GM19324 (cell line): ENCODE data around the gene SUGCT.

Experiments
- ATAC-seq: cut with Tn5 transposase; IDR thresholded peaks from one replicate; pipeline ENCODE4 v1.9.1; 2021; ENCODE audit warnings: mild to moderate bottlenecking, moderate library complexity; ENCODE audit not compliant: unreplicated experiment, low FRiP score

The SUGCT gene

DNA sequence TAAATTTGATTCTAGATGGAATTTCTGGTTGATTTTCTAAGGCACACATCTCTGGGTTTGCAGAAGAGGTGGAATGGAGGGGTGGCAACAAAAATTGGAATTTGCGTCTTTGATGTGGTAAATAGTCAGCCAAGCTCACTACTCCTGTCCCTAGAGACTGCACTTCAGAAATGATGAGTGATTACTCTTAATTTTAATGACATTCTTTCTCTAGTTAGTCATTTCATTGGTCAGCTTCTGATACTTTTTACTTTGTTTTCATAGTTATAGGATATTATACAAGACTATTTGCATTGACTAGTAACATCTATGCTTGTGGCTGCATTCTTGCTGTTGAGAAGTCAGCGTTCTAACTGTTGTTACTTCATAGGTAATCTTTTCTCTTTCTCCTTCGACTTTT lies 658.3 kb downstream of the SUGCT start:
- ATAC-seq = no peak

GRCh38 chr7:40795607-40796006 lies 660.8 kb downstream of the SUGCT start:
- ATAC-seq = no peak

- no peak for ATAC-seq
Measured at GRCh38 chr7:40796723-40797122, 661.9 kb downstream of the SUGCT start.

- ATAC-seq = no peak
Measured at GRCh38 chr7:40798613-40799012, 663.8 kb downstream of the SUGCT start.

DNA sequence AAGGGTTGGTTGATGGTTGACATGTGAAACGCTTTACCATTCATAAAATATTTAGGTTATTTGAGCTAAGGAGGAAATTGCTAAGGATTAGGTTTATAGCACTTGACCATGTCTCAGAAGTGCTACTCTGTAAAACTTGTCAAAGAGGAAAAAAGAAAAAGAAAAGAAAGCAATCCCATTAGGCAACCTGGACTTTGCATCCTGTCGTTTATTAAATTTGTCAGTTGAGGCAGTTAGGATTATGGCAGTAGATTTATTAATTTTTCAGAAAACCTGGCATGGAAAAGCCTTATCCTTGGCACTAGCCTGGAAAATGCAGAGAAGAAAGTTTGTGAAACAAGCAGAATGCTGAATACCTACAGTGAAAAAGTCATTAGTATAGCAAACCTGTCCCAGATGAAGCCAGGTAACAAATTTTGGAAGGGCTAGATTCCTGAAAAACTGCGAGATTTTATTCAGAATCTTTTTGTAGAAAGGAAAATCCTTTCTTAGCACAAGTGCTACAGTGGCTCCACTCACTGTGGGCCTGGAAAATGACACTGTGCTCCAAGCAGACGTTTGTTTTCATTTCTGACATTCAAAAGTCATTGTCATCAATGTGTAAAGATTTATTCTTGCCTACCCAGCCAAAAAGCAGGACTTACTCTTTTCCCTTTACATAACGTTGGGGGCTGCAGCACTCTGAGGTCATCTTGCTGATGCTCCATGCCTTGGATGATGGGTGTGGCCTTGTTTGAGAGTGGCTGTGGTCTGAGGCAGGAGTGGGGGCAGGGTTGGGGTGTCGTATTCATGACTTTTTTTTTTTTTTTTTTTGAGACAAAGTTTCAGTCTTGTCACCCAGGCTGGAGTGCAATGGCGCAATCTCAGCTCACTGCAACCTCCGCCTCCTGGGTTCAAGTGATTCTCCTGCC lies 664.9 kb downstream of the SUGCT start:
- no peak for ATAC-seq

DNA sequence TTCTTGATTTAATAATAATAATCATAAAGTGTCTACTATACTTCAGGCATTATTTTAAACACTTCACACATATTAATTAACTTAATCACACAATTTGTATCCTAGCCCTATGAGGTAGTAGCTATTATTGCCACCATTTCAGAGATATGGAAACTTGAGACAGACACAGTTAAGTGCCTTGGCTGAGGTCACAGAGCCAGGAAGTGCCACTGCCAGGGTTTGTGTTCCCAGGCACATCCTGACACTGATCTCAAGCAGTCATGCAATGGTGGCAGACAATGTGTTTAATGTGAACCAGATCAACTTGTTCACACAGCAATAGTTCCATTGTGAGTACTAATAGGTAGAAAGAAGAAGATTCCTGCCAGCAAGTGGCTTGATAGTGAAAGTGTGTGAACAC lies 666.0 kb downstream of the SUGCT start:
- no peak for ATAC-seq

GRCh38 chr7:40802497-40802896 lies 667.7 kb downstream of the SUGCT start:
- no peak for ATAC-seq

DNA sequence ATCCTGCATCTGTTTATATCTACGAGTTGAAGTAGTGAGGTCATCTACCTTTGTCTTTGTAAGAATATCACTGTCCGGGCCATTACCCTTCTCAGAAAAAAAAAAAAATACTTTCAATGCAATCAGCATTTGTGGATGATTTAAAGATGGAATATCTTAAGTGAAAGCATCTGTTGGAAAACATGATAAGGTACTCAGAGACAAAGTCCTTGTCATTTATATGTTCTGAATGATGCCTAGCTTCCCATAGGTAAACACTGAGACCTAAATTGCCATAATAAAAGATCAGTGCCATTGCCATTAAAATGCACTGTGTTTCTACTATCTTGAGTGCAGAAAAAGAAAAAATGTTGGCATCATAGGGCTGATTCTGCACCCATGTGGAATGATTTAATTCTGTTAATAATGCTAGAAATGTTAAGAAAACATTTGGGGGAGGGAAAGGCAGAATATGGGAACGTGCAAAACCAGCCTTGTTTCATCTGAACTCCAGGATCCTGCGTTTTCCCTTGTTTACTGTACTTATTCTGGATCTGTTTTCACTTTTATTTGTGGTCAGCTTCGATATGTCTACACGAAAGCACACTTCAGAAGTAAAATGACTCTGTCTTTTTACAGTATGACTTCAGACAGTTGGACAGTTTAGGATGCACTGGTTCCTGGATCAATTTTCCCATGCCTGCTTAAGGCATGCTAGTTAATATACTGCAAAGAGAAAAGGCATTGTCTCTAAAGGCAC lies 669.8 kb downstream of the SUGCT start:
- no peak for ATAC-seq

DNA sequence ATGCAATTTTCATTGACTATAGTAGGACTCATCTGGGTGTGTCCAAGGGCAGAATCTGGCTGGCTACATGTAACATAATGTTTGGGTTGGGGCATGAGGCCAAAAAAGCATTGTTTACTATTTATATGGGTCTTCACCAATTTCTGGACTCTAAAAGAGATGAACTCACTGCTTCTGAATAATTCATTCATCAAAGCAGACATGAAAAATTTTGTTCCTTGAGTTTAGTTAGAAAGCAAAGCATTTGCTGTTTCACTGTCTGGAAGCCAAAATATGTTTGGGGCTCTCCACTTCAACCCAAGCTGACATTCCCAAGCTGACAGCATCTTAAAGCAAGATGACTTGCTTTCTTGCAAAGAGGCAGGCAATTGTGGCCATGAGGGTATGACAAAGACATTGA lies 670.6 kb downstream of the SUGCT start:
- no peak for ATAC-seq

DNA sequence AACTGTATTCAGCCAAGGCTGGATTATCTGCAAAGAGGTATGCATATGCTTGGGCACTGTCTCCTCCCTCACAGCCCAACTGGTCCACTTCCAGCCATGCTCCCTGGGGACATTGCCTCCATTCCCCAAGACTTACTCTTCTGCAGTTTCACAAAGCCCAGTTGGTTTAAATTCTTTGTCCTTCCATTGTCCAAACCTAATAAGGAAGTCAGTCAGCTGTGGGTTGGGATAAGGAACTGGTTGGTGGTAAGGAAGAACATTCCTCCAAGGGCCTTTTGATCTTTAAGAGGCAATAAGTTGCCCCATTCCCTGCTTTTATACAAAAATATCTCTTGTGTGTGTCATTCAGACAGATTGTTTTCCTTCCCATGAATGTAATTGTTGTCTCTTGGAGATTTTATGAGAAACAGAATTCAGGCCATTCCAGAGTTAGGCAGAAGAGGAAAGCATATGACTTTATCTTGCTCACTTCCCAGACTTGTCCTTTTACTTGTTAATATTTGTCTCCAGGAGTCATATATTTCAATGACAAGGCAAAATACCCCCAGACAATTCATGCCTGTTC lies 673.7 kb downstream of the SUGCT start:
- ATAC-seq = no peak

GRCh38 chr7:40810274-40810673 lies 675.5 kb downstream of the SUGCT start:
- ATAC-seq = no peak

DNA sequence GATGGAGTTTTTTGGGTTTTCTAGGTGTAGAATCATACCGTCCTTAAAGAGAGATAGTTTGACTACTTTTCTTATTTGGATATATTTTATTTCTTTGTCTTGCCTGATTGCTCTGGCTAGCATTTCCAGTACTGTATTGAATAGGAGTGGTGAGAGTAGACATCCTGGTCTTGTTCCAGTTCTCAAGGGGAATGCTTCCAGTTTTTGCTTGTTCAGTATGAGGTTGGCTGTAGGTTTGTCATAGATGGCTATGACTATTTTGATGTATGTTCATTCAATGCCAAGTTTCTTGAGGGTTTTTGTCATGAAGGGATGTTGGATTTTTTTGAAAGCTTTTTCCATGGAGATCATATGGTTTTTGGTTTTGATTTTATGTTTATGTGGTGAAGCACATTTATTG lies 676.9 kb downstream of the SUGCT start:
- no peak for ATAC-seq

DNA sequence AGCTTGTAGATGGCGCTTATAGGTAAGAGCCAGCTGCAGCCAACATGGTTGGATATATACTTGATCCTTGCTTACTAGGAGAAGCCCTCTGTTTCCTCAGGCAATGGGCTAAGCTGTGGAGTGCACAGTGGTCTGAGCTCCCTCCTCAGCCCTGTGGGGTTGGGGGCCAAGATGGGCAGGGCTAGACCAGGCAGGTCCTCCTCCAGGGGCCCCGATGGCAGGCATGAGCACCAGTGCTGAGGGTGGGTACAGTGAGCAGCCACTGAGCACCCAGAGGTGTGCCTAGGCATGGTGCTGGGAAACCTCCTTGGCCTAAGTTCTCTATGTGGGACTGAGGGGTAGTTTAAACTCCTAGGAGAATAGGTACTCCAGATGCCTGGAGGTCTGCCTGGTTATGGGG lies 680.2 kb downstream of the SUGCT start:
- no peak for ATAC-seq

DNA sequence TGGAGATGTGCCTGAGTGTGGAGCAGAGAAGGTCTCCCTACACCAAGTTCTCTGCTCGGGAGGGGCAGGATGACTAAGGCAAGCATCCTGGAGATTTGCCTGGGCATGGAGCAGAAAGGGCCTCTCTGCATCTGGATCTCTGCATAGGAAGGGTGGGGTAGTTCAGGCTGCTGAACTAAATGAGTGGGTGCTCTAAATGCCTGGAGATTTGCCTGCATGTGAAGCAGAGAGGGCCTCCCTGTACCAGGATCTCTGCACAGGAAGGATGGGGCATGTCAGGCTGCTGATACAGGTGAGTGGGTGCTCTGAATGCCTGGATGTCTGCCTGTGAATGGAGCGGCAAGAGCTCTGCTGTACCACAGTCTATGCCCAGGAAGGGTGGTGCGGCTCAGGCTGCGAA lies 680.7 kb downstream of the SUGCT start:
- no peak for ATAC-seq

DNA sequence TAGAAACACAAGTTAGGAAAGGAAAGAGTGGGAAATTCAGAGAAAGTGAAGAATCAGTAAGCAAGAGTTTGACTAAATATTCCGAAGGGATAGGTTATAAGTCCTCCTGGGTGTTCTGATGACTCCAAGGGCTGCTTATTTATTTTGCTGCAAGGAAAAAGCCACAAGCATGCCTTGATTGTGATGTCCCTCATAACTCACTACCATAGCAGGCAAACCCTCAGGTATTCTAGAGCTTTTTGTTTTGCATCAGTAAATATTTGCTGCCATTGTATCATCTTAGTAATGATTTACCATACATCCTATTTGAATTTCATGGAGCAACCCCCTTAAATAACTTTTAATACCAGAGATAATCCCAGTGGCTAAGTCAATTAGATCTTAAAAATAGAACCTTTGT lies 688.1 kb downstream of the SUGCT start:
- ATAC-seq = no peak

DNA sequence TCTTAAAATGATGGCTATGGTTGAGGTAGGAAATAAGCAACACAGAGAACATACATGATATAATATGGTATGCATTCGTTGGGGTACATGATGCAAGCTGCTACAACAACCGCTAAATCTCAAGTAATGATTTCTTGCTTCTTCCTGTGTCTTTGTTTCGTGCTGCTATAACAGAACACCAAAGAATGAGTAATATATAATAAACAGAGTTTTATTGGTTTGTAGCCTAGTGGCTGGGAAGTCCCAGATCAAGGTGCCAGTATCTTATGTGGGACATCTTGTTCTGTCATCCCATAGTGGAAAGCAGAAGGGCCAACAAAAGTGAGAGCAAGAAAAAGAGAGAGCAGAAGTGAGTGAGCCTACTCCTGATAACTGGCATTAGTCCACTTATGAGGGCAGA lies 689.7 kb downstream of the SUGCT start:
- ATAC-seq = no peak

GRCh38 chr7:40826411-40827221 lies 691.8 kb downstream of the SUGCT start:
- no peak for ATAC-seq

DNA sequence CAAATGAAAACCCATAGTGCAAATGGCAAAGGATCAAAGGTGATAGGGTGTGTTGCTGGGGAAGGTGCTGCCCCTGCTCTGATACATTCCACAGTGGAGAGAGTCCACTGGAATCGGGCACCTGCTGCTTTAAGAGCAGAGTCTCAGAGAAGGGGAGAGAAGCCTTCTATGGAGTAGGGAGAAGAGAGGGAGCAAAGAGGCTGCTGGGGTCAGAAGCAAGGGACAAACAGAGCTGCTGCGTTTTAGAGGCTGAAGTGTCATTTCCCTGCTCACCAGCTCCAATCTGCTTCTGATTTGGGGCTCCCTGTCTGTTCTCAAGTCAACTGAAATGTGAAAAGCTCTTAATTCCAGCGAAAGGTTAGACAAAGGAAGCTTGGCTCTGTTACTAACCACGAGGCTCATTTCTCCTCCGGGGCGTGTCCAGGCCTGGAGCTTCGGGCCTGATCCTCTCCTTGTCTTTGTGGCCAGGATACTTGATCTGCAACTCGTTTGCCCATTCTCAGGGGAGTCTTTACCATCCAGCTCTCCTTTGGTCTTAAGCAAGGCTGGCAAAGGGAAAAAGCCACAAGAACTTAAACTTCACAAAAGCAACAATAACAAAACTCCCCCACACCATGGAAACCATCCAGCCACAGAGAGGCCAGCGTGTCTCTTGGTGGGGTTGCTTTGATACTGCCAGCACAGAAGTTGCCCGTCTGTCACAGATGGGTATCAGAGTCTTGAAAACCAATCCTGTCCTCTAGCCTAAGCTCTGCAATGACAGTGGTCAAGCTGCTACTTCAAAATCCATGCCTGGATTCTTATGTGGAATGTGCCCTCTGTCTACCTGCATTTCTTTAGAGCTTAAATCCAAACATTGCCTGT lies 692.6 kb downstream of the SUGCT start:
- no peak for ATAC-seq

GRCh38 chr7:40828686-40829600 lies 694.1 kb downstream of the SUGCT start:
- no peak for ATAC-seq
